GM23338 (cell line): ENCODE results near the gene FCSK. TPM values are rescaled to one million over a fixed set of nuclear protein-coding genes. Genes with fewer than 3 reads are reported as not detected.

ENCODE experiments used
- CREB1 ChIP-seq: fragments of 250-450 bp; sonication (Bioruptor Pico); IDR thresholded peaks from 2 replicates; pipeline ENCODE4 v1.5.0; 2020; ENCODE audit warnings: low read depth, mild to moderate bottlenecking, moderate library complexity
- EZH2 ChIP-seq: fragments of 200-600 bp; sonication (generic); IDR thresholded peaks from one replicate; pipeline ENCODE4 v1.8.0; 2017; ENCODE audit warnings: antibody characterized with exemption, mild to moderate bottlenecking, low read depth; ENCODE audit not compliant: unreplicated experiment
- EZH2phosphoT487 ChIP-seq: fragments of 200-600 bp; sonication (generic); IDR thresholded peaks from one replicate; pipeline ENCODE4 v1.8.1; 2018; ENCODE audit warnings: antibody characterized with exemption; ENCODE audit not compliant: unreplicated experiment
- polyA plus RNA-seq: library from polyadenylated mRNA; unstranded; fragments of >200 nt; fragmentation: Nextera tagmentation; extraction: Ambion mirVana; gene quantifications from 2 replicates; pipeline ENCODE4 v1.2.1, GENCODE V29; 2016
- total RNA-seq: library from RNA; depleted of rRNA; stranded (reverse); fragments of >200 nt; shearing (Covaris generic); gene quantifications from 2 replicates; pipeline ENCODE4 v1.2.3, GENCODE V29; 2014
- TF ChIP-seq, protein P1 (sequence below): fragments of 250-450 bp; sonication (Bioruptor Pico); IDR thresholded peaks from 2 replicates; pipeline ENCODE4 v1.5.0; 2020; ENCODE audit warnings: mild to moderate bottlenecking, moderate library complexity
- TF ChIP-seq, protein P2 (sequence below), 2 experiments: fragments of 200-600 bp in 1 of 2; sonication (generic) in 1 of 2; conservative IDR thresholded peaks; 2 replicates each; pipeline versions ENCODE4 v1.5.1 to v1.6.1; 2016 to 2017; ENCODE audit warnings: antibody characterized with exemption in 2 of 2, low read depth in 2 of 2, mild to moderate bottlenecking in 2 of 2, moderate library complexity in 1 of 2
- TF ChIP-seq, protein P3 (sequence below): IDR thresholded peaks from 2 replicates; pipeline ENCODE4 v1.6.1; 2016; ENCODE audit warnings: antibody characterized with exemption

Gene FCSK
- total and polyA plus RNA-seq, 2 experiments from 2014 or later: 2.3 to 4.0 TPM

DNA sequence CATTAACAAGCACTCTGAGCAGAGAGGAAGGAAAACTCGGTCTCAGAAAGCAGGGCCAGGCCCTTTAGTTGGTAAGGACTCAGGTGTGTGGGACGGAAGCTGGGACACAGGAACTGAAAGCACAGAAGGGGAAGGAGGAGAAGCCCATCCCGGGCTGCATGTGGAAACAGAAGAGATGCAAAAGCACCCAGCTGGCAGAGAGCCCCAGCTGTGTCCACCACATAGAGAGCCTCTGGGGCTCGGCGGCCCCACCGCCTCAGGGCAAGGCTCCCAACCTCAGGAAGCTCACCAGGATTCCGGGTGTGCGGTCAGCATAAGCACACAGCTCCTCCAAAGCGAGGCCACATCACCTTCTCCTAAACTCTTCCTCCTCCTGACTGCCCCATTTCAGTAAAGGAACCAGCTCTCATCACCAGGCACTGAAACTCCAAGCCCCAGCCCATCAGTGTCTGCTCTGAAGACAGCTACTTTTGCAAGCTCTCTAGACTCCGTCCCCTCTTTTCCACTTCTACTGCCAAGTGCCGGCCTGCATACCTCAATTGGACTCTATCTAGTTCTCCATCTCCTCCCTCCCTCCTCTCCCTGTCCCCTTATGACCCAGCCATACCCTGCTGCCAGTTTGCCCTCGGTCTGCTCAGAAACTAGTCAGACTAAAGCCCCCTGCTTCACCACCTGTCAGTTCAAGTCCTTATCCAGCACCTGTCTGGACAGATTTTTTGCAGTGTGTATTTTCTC lies 21.5 kb upstream of the FCSK start (continued):
- TF ChIP-seq, protein P1, sequence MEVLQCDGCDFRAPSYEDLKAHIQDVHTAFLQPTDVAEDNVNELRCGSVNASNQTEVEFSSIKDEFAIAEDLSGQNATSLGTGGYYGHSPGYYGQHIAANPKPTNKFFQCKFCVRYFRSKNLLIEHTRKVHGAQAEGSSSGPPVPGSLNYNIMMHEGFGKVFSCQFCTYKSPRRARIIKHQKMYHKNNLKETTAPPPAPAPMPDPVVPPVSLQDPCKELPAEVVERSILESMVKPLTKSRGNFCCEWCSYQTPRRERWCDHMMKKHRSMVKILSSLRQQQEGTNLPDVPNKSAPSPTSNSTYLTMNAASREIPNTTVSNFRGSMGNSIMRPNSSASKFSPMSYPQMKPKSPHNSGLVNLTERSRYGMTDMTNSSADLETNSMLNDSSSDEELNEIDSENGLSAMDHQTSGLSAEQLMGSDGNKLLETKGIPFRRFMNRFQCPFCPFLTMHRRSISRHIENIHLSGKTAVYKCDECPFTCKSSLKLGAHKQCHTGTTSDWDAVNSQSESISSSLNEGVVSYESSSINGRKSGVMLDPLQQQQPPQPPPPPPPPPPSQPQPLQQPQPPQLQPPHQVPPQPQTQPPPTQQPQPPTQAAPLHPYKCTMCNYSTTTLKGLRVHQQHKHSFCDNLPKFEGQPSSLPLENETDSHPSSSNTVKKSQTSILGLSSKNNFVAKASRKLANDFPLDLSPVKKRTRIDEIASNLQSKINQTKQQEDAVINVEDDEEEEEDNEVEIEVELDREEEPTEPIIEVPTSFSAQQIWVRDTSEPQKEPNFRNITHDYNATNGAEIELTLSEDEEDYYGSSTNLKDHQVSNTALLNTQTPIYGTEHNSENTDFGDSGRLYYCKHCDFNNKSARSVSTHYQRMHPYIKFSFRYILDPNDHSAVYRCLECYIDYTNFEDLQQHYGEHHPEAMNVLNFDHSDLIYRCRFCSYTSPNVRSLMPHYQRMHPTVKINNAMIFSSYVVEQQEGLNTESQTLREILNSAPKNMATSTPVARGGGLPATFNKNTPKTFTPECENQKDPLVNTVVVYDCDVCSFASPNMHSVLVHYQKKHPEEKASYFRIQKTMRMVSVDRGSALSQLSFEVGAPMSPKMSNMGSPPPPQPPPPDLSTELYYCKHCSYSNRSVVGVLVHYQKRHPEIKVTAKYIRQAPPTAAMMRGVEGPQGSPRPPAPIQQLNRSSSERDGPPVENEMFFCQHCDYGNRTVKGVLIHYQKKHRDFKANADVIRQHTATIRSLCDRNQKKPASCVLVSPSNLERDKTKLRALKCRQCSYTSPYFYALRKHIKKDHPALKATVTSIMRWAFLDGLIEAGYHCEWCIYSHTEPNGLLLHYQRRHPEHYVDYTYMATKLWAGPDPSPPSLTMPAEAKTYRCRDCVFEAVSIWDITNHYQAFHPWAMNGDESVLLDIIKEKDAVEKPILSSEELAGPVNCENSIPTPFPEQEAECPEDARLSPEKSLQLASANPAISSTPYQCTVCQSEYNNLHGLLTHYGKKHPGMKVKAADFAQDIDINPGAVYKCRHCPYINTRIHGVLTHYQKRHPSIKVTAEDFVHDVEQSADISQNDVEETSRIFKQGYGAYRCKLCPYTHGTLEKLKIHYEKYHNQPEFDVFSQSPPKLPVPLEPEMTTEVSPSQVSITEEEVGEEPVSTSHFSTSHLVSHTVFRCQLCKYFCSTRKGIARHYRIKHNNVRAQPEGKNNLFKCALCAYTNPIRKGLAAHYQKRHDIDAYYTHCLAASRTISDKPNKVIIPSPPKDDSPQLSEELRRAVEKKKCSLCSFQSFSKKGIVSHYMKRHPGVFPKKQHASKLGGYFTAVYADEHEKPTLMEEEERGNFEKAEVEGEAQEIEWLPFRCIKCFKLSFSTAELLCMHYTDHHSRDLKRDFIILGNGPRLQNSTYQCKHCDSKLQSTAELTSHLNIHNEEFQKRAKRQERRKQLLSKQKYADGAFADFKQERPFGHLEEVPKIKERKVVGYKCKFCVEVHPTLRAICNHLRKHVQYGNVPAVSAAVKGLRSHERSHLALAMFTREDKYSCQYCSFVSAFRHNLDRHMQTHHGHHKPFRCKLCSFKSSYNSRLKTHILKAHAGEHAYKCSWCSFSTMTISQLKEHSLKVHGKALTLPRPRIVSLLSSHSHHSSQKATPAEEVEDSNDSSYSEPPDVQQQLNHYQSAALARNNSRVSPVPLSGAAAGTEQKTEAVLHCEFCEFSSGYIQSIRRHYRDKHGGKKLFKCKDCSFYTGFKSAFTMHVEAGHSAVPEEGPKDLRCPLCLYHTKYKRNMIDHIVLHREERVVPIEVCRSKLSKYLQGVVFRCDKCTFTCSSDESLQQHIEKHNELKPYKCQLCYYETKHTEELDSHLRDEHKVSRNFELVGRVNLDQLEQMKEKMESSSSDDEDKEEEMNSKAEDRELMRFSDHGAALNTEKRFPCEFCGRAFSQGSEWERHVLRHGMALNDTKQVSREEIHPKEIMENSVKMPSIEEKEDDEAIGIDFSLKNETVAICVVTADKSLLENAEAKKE (CRISPR knock-in tag): no peak
- TF ChIP-seq, protein P2, sequence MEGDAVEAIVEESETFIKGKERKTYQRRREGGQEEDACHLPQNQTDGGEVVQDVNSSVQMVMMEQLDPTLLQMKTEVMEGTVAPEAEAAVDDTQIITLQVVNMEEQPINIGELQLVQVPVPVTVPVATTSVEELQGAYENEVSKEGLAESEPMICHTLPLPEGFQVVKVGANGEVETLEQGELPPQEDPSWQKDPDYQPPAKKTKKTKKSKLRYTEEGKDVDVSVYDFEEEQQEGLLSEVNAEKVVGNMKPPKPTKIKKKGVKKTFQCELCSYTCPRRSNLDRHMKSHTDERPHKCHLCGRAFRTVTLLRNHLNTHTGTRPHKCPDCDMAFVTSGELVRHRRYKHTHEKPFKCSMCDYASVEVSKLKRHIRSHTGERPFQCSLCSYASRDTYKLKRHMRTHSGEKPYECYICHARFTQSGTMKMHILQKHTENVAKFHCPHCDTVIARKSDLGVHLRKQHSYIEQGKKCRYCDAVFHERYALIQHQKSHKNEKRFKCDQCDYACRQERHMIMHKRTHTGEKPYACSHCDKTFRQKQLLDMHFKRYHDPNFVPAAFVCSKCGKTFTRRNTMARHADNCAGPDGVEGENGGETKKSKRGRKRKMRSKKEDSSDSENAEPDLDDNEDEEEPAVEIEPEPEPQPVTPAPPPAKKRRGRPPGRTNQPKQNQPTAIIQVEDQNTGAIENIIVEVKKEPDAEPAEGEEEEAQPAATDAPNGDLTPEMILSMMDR (conservative IDR thresholded peaks at IDR 0.05; ENCODE audit: low read depth in 2 of 2): no peak
- TF ChIP-seq EZH2phosphoT487: no peak
- no peak for TF ChIP-seq CREB1 (CRISPR knock-in tag)
- TF ChIP-seq EZH2: no peak
- TF ChIP-seq, protein P3, sequence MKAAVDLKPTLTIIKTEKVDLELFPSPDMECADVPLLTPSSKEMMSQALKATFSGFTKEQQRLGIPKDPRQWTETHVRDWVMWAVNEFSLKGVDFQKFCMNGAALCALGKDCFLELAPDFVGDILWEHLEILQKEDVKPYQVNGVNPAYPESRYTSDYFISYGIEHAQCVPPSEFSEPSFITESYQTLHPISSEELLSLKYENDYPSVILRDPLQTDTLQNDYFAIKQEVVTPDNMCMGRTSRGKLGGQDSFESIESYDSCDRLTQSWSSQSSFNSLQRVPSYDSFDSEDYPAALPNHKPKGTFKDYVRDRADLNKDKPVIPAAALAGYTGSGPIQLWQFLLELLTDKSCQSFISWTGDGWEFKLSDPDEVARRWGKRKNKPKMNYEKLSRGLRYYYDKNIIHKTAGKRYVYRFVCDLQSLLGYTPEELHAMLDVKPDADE: no peak
